ENCODE results near the gene SAMM50. TPM values are rescaled to one million over a fixed set of nuclear protein-coding genes. Genes with fewer than 3 reads are reported as not detected.

Gene SAMM50
- total RNA-seq, 1 experiment from 2014 or later, result 67.2 TPM

GRCh38 chr22:44000123-44000522 lies 44.9 kb downstream of the SAMM50 start:
- intact Hi-C loops (cut with micrococcal nuclease; ENCODE audit: unreplicated experiment), result no loop called here
- TF ChIP-seq, protein P1, sequence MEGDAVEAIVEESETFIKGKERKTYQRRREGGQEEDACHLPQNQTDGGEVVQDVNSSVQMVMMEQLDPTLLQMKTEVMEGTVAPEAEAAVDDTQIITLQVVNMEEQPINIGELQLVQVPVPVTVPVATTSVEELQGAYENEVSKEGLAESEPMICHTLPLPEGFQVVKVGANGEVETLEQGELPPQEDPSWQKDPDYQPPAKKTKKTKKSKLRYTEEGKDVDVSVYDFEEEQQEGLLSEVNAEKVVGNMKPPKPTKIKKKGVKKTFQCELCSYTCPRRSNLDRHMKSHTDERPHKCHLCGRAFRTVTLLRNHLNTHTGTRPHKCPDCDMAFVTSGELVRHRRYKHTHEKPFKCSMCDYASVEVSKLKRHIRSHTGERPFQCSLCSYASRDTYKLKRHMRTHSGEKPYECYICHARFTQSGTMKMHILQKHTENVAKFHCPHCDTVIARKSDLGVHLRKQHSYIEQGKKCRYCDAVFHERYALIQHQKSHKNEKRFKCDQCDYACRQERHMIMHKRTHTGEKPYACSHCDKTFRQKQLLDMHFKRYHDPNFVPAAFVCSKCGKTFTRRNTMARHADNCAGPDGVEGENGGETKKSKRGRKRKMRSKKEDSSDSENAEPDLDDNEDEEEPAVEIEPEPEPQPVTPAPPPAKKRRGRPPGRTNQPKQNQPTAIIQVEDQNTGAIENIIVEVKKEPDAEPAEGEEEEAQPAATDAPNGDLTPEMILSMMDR (conservative IDR thresholded peaks at IDR 0.05; ENCODE audit: low read depth, low read length), result no peak
- no peak for TF ChIP-seq EZH2 (IDR thresholded peaks at IDR 0.05; ENCODE audit: borderline replicate concordance, low read depth, low read length, poor library complexity, severe bottlenecking)
- Histone ChIP-seq H3K36me3 (ENCODE audit: insufficient read depth, low read length, poor library complexity, severe bottlenecking) (peaks cover 17% of the 10 kb centered on the region), H3K4me1 (ENCODE audit: insufficient read depth, low read length, poor library complexity, severe bottlenecking) (peaks cover 3% of the 10 kb centered on the region), H3K27me3 (replicated peaks; ENCODE audit: insufficient read depth, low read depth, low read length, poor library complexity) (no peaks in the 10 kb centered on the region), H3K4me3 (ENCODE audit: low read depth, low read length, poor library complexity, severe bottlenecking) (no peak overlapping the region), H3K27ac (ENCODE audit: low read depth, low read length, poor library complexity, severe bottlenecking) (no peak overlapping the region), H3K9me3 (ENCODE audit: low read depth, low read length, poor library complexity, severe bottlenecking) (no peaks in the 10 kb centered on the region)
- no TSS peak for BruUV-seq (replicated peaks)
- POLR2A ChIA-PET (ENCODE audit: low non-redundant PET), result no interaction called here
- no peak for DNase-seq (ENCODE audit: low spot score)
- CTCF ChIA-PET, result no interaction called here

- ChIA-PET CTCF (no interaction called here), POLR2A (ENCODE audit: low non-redundant PET) (no interaction called here)
- no peaks in the 10 kb centered on the region for H3K4me1 ChIP-seq (ENCODE audit: insufficient read depth, low read length, poor library complexity, severe bottlenecking)
- no peak for DNase-seq (ENCODE audit: low spot score)
- no peaks in the 10 kb centered on the region for H3K27me3 ChIP-seq (replicated peaks; ENCODE audit: insufficient read depth, low read depth, low read length, poor library complexity)
- peaks cover 13% of the 10 kb centered on the region for H3K36me3 ChIP-seq (ENCODE audit: insufficient read depth, low read length, poor library complexity, severe bottlenecking)
- no TSS peak for BruUV-seq (replicated peaks)
- intact Hi-C loops (cut with micrococcal nuclease; ENCODE audit: unreplicated experiment), result no loop called here
- TF ChIP-seq, protein P1 (conservative IDR thresholded peaks at IDR 0.05; ENCODE audit: low read depth, low read length), result no peak
- TF ChIP-seq EZH2 (IDR thresholded peaks at IDR 0.05; ENCODE audit: borderline replicate concordance, low read depth, low read length, poor library complexity, severe bottlenecking), result no peak
- no peaks in the 10 kb centered on the region for H3K9me3 ChIP-seq (ENCODE audit: low read depth, low read length, poor library complexity, severe bottlenecking)
- no peak overlapping the region for H3K27ac ChIP-seq (ENCODE audit: low read depth, low read length, poor library complexity, severe bottlenecking)
- H3K4me3 ChIP-seq (ENCODE audit: low read depth, low read length, poor library complexity, severe bottlenecking), result no peak overlapping the region
Observed at GRCh38 chr22:44001521-44001920, 46.3 kb downstream of the SAMM50 start.

DNA sequence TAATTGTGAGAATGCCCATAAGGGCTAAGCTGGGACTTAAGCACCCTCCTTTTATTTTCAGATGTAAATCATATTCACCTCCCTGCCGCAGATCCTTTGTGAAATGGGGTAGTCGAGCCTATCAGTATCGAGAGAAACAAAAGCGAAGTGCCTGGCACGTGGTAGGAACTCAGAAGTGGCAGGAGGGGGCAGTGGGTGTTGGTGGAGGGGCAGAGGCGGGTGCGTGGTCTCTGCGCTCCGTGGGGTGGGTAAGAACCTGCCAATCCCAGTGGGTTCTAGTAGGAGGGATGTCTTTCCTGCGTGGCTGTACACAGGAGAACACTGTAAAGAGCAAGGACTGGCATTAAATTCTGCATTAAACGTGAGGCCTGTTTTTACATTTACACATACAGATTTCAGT lies 47.1 kb downstream of the SAMM50 start:
- intact Hi-C loops (cut with micrococcal nuclease; ENCODE audit: unreplicated experiment), result no loop called here
- BruUV-seq (replicated peaks), result no TSS peak
- H3K36me3 ChIP-seq (ENCODE audit: insufficient read depth, low read length, poor library complexity, severe bottlenecking), result peaks cover 7% of the 10 kb centered on the region
- TF ChIP-seq, protein P1 (conservative IDR thresholded peaks at IDR 0.05; ENCODE audit: low read depth, low read length), result no peak
- ChIA-PET POLR2A (ENCODE audit: low non-redundant PET) (no interaction called here), CTCF (no interaction called here)
- DNase-seq (ENCODE audit: low spot score), result no peak
- H3K27me3 ChIP-seq (replicated peaks; ENCODE audit: insufficient read depth, low read depth, low read length, poor library complexity), result no peaks in the 10 kb centered on the region
- H3K4me1 ChIP-seq (ENCODE audit: insufficient read depth, low read length, poor library complexity, severe bottlenecking), result no peaks in the 10 kb centered on the region
- H3K9me3 ChIP-seq (ENCODE audit: low read depth, low read length, poor library complexity, severe bottlenecking), result no peaks in the 10 kb centered on the region
- H3K4me3 ChIP-seq (ENCODE audit: low read depth, low read length, poor library complexity, severe bottlenecking), result no peak overlapping the region
- no peak overlapping the region for H3K27ac ChIP-seq (ENCODE audit: low read depth, low read length, poor library complexity, severe bottlenecking)
